ENCODE results near the gene MCHR1.
"Not testable (repeated sequence)": the region's sequence is repeated elsewhere in the genome, so short reads cannot be mapped to it uniquely, and the experiment has no call there.

The MCHR1 gene

DNA sequence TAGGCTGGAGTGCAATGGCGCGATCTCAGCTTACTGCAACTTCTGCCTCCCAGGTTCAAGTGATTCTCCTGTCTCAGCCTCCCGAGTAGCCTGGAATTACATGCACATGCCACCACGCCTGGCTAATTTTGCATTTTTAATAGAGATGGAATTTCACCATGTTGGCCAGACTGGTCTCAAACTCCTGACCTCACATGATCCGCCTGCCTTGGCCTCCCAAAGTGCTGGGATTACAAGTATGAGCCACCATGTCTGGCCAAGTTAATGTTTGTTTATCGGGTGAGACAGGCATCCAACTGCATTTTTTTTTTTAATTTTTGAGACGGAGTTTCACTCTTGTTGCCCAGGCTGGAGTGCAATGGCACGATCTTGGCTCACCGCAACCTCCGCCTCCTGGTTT lies 22.6 kb upstream of the MCHR1 start:
- not testable (repeated sequence) for DNase-seq

DNA sequence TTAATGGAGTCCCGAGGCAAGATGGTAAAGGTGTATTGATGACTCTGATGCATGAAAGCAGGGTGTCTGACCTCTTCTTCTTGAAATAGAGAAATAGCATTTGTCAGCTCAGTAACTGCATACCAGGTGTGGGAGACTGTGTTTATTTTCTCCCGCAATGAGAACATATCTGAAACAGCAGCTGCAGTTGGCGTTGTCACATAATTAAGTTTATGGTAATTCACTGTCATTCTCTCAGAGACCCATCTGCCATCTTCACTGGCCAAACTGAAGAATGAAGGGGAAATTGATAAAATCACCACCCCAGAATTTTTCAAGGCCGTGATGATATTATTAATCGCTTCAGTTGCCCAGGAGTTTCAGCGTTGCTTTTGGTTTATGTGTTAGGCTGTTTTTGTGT lies 20.1 kb upstream of the MCHR1 start:
- no peak for DNase-seq

DNA sequence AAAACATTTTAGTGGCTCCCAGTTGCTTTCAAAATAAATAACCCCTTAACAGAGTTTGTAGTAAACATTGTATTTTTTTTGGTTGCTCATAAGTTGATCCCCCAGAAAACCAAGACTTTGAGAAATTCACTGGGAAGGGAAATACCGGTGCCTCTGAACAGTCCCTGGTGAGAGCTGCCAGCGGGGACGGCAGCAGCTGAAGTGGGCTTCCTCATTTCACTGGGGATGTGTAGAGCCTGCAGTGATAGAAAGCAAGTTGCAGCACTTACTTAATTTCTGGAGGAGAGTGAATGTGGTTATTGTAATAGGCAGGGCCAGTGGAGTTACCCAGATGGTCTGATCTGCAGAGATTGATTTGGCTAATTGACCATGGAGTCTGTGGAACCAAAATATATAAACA lies 18.6 kb upstream of the MCHR1 start:
- DNase-seq, result no peak

DNA sequence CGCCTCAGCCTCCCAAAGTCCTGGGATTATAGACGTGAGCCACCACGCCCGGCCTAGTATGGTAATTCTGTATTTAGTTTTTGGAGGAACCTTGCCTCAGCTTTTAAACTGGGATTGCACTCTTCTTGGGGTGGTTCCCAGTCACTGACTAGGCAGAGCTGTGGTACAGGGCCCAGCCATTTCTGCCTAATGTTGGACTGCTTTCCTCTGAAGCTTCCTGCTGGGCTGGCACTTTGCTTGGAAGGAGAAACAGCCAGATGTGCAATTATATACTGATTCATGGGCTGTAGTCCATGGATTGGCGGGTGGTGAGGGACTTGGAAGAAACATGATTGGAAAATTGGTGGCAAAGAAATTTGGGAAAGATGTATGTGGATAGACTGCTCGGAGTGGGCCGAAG lies 17.6 kb upstream of the MCHR1 start:
- DNase-seq, result no peak

DNA sequence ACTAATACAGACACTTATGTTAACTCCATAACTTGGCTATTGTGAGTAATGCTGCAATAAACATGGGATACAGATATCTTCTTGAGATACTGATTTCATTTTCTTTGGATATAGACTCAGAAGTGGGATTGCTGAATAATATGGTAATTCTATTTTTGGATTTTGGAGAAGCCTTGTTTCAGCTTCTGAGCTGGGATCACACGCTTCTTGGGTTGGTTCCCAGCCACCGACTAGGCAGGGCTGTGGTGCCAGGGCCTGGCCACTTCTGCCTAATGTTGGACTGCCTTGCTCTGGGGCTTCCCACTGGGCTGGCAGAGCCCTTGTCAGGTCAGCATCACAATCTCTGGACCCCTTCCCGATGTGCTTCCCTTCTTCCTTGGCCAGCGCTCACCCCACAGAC lies 14.0 kb upstream of the MCHR1 start:
- DNase-seq, result no peak

DNA sequence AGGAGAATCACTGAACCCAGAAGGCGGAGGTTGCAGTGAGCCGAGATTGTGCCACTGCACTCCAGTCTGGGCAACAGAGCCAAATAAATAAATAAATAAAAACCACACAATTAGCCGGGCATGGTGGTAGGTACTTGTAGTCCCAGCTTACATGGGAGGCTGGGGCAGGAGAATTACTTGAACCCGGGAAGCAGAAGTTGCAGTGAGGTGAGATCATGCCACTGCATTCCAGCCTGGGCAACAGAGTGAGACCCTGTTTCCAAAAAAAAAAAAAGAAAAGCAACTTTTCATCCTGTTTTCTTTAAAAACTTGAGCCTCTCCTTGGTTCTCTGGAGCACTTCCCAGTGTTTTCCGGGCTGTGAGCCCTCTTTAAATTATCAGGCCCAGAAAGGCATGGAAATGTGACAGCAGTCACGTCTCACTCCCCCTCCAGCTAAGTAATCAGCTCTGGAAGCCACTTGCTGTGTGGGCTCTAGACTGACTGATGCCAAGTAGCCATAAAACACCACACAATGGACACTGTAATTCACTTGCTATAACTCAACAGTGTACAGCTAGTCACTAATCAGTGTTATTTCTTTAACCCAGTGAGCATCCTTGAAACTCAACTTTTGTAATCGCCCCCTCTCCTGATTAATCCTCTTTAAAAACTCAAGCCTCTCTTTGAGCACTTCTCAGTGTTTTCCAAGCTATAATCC lies 13.0 kb upstream of the MCHR1 start:
- DNase-seq, result no peak

DNA sequence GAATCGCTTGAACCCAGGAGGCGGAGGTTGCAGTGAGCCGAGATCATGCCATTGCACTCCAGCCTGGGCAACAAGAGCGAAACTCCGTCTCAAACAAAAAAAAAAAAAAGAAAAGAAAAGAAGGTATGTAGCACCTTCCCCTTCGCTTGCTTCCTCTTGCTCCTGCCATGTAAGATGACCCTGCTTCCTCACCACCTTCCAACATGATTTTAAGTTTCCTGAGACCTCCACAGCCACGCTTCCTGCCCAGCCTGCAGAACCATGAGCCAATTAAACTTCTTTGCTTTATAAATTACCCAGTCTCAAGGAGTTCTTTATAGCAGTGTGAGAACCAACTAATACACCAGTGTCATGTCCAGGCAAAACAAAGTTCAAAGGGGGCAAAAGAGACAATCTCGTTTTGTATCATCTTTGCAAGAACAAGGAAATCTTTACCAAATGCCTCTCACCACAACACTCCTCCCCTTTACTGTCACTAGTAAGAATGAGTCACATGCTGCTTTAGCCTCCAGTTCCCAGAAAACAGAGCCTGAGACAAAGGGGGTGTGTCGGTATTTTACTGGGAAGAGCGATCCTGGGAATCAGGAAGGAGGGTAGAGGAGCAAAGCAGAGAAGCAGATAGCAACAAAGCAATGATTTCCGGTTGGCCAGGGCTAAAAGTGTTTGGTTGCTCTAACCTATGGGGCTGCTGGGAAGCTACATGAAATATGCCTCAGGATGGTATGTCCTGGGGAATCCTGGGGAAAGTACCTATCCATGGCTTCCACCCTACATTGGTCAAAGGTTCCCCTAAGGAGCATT lies 10.5 kb upstream of the MCHR1 start:
- DNase-seq, result peak; percentile 80

DNA sequence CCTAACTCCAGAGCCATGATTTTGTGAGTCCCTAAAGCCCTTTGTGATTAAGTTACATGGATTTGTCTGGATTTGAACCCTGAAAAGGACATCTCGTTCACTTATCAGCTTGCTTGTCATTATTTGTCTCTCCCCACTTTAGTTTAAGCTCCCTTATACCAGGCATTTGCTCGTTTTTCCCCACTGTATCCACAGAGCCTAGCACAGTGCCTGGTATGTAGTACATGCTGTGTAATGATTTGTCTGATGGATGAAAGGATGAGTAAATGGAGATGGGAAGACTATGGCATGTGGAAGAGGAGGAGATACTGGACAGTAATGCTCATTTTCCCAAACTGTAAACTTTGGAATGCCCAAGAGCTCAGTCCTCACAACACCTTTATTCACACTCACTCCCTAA lies 9.2 kb upstream of the MCHR1 start:
- no peak for DNase-seq

DNA sequence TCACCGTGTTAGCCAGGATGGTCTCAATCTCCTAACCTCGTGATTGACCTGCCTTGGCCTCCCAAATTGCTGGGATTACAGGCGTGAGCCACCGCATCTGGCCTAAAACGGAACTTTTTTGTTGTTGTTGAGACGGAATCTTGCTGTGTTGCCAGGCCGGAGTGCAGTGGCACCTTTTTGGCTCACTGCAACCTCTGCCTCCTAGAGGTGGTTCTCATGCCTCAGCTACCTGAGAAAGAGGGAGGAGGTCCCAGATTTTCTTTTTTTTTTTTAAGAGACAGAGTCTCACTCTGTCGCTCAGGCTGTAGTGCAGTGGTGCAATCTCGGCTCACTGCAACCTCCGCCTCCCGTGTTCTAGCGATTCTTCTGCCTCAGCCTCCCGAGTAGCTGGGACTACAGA lies 7.9 kb upstream of the MCHR1 start:
- no peak for DNase-seq

DNA sequence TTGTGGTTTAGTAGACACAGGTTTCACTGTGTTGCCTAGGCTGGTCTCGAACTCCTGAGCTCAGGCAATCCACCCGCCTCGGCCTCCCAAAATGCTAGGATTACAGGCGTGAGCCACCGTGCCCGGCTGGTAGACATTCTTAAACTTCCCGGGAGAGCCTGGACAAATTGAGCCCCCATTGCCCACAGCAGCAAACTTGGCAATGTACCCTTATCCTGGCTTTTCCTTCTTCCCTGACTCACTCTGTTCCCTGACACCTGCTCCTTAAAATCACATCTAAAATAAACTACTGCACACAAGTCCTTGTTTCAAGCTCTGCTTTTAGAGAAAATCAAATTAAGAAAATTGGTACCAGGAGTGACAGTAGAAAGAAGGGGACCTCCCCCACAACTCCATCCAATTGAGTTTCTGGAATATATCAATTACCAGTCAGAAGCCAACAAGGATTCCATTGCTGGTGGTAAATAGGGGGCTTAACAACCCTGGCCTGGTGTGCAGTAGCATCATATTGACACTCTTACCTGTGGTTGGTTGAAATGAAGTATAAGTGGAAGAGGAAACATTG lies 7.4 kb upstream of the MCHR1 start:
- DNase-seq, result no peak

DNA sequence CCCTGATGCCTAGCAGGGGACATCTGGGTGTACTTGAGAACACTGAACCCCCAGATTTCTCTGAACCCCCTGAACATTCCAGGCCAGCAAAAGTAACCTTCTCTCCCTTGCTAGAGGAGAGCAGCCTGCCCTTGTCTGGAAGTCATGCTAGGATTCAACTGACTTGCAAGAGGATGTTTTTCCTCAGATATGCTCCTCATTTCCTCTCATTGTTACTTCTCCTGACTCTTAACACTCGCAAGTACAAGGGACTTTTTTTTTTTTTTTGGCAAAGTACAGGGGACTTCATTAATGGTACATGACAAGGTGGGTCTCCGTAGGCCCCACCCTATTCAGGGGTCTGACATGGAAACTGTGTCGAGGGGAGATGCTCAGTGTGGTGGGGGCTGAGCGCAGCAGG lies 6.3 kb upstream of the MCHR1 start:
- DNase-seq, result no peak

DNA sequence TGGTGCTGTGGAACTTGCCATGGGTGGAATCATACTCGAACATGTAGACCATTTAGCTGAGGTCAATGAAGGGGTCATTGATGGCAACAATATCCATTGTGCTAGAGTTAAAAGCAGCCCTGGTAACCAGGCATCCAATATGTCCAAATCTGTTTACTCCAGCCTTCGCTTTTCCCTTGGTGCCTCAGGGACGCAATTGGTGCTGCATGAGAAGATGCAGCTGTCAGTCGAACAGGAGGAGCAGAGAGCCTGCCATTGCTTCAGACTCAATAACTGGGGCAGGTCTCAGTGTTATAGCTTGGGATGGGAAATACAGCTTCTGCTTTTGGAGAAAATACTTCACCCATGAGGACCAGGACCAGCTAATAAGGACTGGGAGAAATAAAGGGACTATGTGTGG lies 5.0 kb upstream of the MCHR1 start:
- DNase-seq, result no peak

DNA sequence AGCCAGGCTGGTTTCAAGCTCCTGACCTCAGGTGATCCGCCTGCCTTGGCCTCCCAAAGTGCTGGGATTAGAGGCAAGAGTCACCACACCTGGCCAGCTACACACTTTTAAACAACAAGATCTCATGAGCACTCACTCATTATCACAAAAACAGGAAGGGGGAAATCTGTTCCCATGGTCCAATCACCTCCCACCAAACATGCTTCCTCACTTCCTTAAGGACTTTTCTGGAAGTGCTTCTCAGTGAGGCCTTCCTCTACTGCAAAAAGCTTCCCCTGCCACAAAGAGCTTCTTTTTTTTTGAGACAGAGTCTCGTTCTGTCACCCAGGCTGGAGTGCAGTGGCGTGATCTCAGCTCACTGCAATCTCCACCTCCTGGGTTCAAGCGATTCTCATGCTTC lies 3.1 kb upstream of the MCHR1 start:
- DNase-seq, result not testable (repeated sequence)

DNA sequence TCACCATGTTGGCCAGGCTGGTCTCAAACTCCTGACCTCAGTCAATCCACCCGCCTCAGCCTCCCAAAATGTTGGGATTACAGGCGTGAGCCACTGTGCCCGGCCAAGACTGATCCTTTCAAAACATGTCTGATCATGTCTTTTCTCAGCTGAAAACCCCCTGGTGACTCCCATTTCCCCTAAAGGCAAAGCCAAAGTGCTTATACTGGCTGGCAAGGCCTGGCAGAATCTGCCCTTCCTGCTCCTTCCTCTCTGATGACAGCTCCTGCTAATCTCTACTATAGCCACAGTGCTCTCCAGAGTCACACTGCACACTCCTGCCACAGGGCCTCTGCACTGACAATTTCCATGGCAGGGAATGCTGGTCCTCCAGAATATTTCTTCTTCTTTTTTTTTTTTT lies 2.6 kb upstream of the MCHR1 start:
- DNase-seq, result no peak

DNA sequence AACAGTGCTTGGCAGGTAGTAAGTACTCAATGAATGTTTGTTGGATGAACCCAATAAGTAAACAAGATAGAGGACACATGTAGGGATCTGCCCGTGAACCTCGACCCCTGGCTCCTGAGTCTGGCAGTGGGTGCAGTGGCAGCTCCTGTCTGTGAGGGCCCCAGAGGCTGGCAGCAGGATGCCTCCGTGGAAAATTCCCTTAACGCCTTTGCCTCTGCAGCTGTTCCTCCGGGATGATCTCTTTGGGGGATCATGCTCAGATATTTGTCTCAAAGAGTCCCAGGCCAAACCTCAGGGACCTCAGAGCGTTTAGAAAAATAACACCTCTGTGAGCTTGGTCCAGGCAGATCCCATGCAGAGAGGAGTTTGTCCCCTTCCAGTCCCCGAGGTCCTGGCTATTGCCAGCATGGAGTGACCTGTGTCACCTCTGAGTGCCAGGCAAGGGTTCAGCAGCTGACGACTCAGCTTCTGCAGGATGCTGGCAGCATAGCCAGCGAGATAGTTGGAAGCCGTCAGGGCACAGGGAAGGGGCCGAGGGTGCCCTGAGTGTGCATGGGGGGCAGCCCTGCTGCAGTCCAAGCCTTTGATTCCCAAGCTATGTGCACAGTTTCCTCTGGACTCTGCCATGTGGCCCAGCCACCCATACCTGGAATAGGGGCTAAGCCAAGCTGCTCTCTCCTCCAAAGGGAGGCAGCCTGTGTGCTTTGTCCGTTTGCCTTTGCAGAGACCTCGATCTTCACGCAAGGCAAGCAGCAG lies 613 bp upstream of the MCHR1 start:
- DNase-seq, result no peak

DNA sequence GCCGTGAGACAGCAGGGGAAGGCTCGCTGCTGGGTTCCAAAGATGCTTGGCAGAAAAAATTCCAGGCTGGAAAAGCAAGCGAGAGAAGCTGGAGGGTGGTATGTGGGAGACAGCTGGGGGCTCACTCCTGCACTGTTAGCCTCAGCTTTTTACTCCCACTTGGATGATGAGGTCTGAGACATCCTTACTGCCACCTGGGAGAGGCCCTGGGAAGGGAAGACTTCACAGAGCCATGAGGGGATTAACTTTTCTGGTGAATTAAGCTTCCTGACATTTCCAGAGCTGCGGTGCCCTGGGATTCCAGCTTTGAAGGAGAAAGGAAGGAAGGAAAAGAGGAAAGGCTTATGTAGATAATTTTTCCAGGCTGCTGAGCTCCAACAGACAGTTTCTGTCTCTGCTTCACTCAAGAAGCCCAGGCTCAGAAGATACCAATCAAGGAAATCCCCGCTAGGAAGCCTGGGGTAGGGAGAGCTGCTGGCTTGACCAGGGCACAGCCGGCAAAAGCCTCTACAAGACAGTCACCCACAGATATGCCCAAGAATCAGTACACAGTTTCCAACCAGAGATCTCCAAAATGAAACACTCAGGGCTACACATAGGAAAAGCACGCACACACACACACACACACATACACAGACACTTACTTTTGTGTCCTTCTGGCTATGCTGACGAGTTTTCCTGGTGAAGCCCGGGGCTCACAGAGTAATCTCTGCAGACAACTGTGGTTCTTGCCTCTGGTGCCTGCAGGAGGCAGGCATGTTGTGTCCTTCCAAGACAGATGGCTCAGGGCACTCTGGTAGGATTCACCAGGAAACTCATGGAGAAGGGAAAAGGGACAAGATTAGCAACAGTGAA lies 907 bp downstream of the MCHR1 start:
- no peak for DNase-seq

DNA sequence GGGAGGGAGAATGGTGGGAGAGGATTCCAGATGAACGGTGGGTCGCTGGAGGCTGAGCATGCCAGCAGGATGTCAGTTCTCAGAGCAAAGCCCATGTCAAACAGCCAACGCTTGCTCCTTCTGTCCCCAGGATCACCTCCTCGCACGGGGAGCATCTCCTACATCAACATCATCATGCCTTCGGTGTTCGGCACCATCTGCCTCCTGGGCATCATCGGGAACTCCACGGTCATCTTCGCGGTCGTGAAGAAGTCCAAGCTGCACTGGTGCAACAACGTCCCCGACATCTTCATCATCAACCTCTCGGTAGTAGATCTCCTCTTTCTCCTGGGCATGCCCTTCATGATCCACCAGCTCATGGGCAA lies 1.5 kb downstream of the MCHR1 start:
- DNase-seq, result no peak

DNA sequence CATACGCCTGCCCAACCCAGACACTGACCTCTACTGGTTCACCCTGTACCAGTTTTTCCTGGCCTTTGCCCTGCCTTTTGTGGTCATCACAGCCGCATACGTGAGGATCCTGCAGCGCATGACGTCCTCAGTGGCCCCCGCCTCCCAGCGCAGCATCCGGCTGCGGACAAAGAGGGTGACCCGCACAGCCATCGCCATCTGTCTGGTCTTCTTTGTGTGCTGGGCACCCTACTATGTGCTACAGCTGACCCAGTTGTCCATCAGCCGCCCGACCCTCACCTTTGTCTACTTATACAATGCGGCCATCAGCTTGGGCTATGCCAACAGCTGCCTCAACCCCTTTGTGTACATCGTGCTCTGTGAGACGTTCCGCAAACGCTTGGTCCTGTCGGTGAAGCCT lies 2.2 kb downstream of the MCHR1 start:
- DNase-seq, result no peak

DNA sequence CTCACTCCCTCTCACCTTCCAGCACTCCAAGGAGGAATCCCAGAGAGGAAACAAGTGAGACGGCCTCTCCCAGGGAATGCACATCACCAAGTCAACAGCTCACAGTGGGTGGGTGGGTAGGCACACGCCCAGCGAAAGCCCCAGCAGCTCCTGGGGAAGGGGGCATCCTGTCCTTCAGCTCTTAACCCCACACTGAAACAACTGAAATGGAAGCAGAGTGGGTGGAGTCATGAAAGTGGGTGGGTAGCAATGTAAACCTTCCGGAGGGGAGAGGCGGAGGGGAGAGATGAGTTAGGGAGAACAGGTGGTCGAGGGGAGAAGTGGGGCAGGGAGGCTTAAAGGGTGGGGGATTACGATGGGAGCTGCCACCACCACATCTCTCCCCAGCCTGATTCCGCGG lies 5.4 kb downstream of the MCHR1 start:
- no peak for DNase-seq

DNA sequence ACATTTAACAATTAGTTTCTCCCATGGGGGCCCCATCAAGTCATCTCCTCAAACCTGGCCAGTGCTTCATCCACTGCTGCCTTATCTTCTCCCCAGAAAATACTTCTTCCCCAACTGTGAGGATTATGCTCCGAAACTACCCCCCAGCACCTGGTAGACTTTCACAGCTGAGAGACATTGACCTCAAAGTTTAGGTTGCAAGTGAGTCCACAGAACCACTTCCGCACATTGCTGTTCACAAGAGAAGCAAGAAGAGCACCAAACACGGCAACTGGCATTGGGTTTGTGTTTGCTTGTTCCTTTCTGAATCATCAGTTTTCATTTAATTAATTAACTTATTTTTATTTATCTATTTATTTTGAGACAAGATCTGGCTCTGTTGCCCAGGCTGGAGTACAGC lies 6.1 kb downstream of the MCHR1 start:
- peak; percentile 33 for DNase-seq

DNA sequence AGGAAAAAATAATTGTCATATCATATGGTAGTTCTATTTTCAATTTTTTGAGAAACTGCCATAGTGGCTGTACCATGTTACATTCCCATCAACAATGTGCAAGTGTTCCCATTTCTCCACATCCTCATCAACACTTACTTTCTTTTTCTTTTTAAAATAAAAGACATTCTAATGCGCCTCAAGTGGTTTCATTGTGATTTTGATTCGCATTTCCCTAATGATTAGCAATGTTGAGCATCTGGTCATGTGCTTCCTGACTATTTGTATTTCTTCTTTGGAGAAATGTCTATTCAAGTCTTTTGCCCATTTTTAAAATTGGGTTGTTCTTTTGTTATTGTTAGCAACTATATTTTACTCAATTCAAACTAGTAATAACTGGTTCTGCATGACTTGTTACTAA lies 8.4 kb downstream of the MCHR1 start:
- no peak for DNase-seq

DNA sequence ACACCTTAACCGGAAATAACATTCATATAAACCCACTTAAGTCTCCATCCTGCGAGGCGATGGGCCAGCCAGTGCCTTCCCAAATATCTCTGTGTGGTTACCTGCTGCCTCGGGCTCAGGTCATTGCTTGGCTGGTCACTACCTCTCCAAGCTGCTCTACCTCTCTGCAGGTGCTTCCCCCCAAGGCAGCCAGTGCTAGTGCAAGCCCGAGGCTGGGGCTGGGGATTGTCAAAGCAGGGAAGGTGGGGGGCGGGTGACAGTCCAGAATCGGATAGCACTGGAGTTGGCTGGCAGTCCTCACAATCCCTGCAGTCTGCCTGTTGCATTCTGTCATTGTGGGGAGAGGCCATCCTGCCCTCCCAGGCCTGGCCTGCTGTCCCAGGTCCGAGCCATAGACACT lies 11.1 kb downstream of the MCHR1 start:
- no peak for DNase-seq

DNA sequence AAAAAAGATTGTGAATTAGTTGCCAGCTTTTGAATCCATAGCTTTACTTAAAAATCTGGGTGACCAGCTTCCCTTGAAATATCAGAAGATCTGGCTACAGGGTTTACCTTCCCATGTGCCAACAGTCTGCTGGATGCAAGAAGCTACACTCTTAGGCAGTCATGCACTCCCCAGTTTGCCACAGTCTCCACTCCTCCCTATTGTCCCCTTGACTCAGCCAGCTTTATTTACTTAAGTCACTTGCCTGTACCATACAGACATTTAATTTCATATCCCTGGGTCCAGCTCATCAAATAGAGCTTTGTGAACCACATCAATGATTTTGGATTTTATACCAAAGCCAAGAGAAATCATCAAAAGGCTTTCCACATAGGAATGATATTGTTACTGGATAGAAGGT lies 12.2 kb downstream of the MCHR1 start:
- DNase-seq, result no peak
